H1 (cell line): Measurements from ENCODE around the gene DNAJB6.

Experiments
- CTCF ChIP-seq, 3 experiments: IDR thresholded peaks; 1 replicate in 2 of 3; 2 replicates in 1 of 3; pipeline versions ENCODE4 v1.5.1 to v1.6.1; 2011; ENCODE audit warnings: low read length in 3 of 3, mild to moderate bottlenecking in 3 of 3, inconsistent platforms in 2 of 3, low read depth in 1 of 3, moderate library complexity in 1 of 3; ENCODE audit not compliant: insufficient read depth in 1 of 3; ENCODE audit errors: control extremely low read depth in 1 of 3
- EP300 ChIP-seq, 2 experiments: IDR thresholded peaks; 1 replicate in 1 of 2; 2 replicates in 1 of 2; pipeline ENCODE4 v1.6.1; 2011 to 2012; ENCODE audit warnings: low read depth in 2 of 2, low read length in 2 of 2, mild to moderate bottlenecking in 2 of 2, borderline replicate concordance in 1 of 2, inconsistent platforms in 1 of 2, moderate library complexity in 1 of 2
- FOSL1 ChIP-seq: IDR thresholded peaks from 2 replicates; pipeline ENCODE4 v1.6.1; 2011; ENCODE audit warnings: mild to moderate bottlenecking, low read depth, low read length, moderate library complexity; ENCODE audit not compliant: insufficient read depth
- JUND ChIP-seq: IDR thresholded peaks from 2 replicates; pipeline ENCODE4 v1.6.1; 2011; ENCODE audit warnings: mild to moderate bottlenecking, improper control_type of control experiment, low read length
- RNF2 ChIP-seq: fragments of 200-900, 300-1000 bp; sonication (generic); IDR thresholded peaks from 2 replicates; pipeline ENCODE4 v1.7.1; 2016; ENCODE audit warnings: borderline replicate concordance, low read depth, mild to moderate bottlenecking, antibody characterized with exemption, low read length; ENCODE audit not compliant: poor library complexity, severe bottlenecking; ENCODE audit errors: missing control alignments
- USF2 ChIP-seq: IDR thresholded peaks from 2 replicates; pipeline ENCODE4 v1.6.1; 2011; ENCODE audit warnings: low read length, improper control_type of control experiment

- TF ChIP-seq JUND (peak; percentile 19; the same call in 1 of the 2 replicates), FOSL1 (no peak), RNF2 (no peak), USF2 (no peak), CTCF (IDR thresholded peaks at IDR 0.05; ENCODE audit: control extremely low read depth in 1 of 3, insufficient read depth in 1 of 3, low read depth in 1 of 3, low read length in 3 of 3) (no peak), EP300 (IDR thresholded peaks at IDR 0.05; ENCODE audit: borderline replicate concordance in 1 of 2, low read depth in 2 of 2, low read length in 2 of 2) (peak in 1 of 2 experiments; percentile 99; a peak in 2 of 3 replicates)
Measured at GRCh38 chr7:157309988-157310668, 26.7 kb upstream of the DNAJB6 start.
